K562 (cell line): ENCODE measurements around the gene HBP1. TPM values are rescaled to one million over a fixed set of nuclear protein-coding genes. Genes with fewer than 3 reads are reported as not detected.

Experiments used
- EGR1 ChIP-seq: fragments of 450-650 bp; conservative IDR thresholded peaks from 2 replicates; pipeline ENCODE4 v1.6.1; 2017; ENCODE audit warnings: mild to moderate bottlenecking
- KAT7 ChIP-seq: sonication (generic); formaldehyde crosslinking; IDR thresholded peaks from 2 replicates; pipeline ENCODE4 v1.8.0; 2022; ENCODE audit warnings: missing genetic modification reagents, mild to moderate bottlenecking, borderline replicate concordance
- MAZ ChIP-seq, 2 experiments: fragments of 450-650 bp in 1 of 2; sonication (generic) in 1 of 2; formaldehyde crosslinking; IDR thresholded peaks in 1 of 2; conservative IDR thresholded peaks in 1 of 2; 2 replicates each; pipeline versions ENCODE4 v1.4.0 to v1.5.0; 2020; ENCODE audit warnings: mild to moderate bottlenecking in 1 of 2, missing genetic modification reagents in 1 of 2
- MCM2 ChIP-seq: fragments of 450-650 bp; IDR thresholded peaks from 2 replicates; pipeline ENCODE4 v1.6.1; 2017; ENCODE audit warnings: low read depth, mild to moderate bottlenecking
- PHB ChIP-seq: fragments of 250-450 bp; sonication (Bioruptor Pico); IDR thresholded peaks from 2 replicates; pipeline ENCODE4 v1.5.0; 2021
- SREBF1 ChIP-seq: fragments of 150-350 bp; IDR thresholded peaks from 2 replicates; pipeline ENCODE4 v1.6.1; 2014; ENCODE audit warnings: antibody characterized with exemption, low read depth, low read length, borderline replicate concordance
- TCFL5 ChIP-seq: fragments of 250-450 bp; sonication (Bioruptor Pico); conservative IDR thresholded peaks from 2 replicates; pipeline ENCODE4 v1.6.1; 2021; ENCODE audit warnings: mild to moderate bottlenecking, moderate library complexity, matching md5 sums
- ZNF431 ChIP-seq: sonication (generic); formaldehyde crosslinking; IDR thresholded peaks from 2 replicates; pipeline ENCODE4 v1.8.0; 2022; ENCODE audit warnings: mild to moderate bottlenecking, missing genetic modification reagents
- polyA plus RNA-seq, 8 experiments: library from polyadenylated mRNA; depleted of rRNA in 4 of 8; stranded (reverse) in 5 of 8; unstranded in 3 of 8; fragments of >200 nt; fragmentation: Nextera tagmentation in 2 of 8; fragmentation: Illumina TruSeq in 1 of 8; extraction: Ambion mirVana in 2 of 8; extraction: Trizol in 1 of 8; gene quantifications; 2 replicates each; pipeline versions ENCODE4 v1.2.1 to v1.2.3, GENCODE V29; 2011 to 2014; ENCODE audit warnings: inconsistent platforms in 1 of 8, missing spikeins in 1 of 8
- total RNA-seq, 7 experiments: library from RNA; depleted of rRNA in 6 of 7; stranded (reverse); fragments of >200 nt in 6 of 7; fragmentation: Illumina TruSeq in 2 of 7; extraction: Trizol in 2 of 7; gene quantifications; 2 replicates each; pipeline versions ENCODE4 v1.2.1 to v1.2.3, GENCODE V29; 2011 to 2021; ENCODE audit warnings: low replicate concordance in 1 of 7
- TF ChIP-seq, protein P1 (sequence below), 2 experiments: fragments of 450-650 bp; formaldehyde crosslinking in 1 of 2; IDR thresholded peaks; 2 replicates each; pipeline versions ENCODE4 v1.4.0 to v1.6.1; 2014 to 2020; ENCODE audit warnings: mild to moderate bottlenecking in 2 of 2, borderline replicate concordance in 1 of 2, low read depth in 1 of 2
- TF ChIP-seq, protein P2 (sequence below), 3 experiments: IDR thresholded peaks in 2 of 3; conservative IDR thresholded peaks in 1 of 3; 2 replicates each; pipeline ENCODE4 v1.5.1; 2011 to 2012; ENCODE audit warnings: low read length in 3 of 3, mild to moderate bottlenecking in 3 of 3, control low read depth in 2 of 3, improper control_type of control experiment in 1 of 3, inconsistent platforms in 1 of 3, low read depth in 1 of 3, mixed read lengths in 1 of 3, moderate library complexity in 1 of 3; ENCODE audit not compliant: insufficient read depth in 2 of 3
- TF ChIP-seq, protein P3 (sequence below): fragments of 150-350 bp; conservative IDR thresholded peaks from 2 replicates; pipeline ENCODE4 v1.6.1; 2014; ENCODE audit warnings: low read length

Gene HBP1
- total and polyA plus RNA-seq, 9 of the 15 experiments (the other 6 are each of a cell fraction or from before 2014, with no cell fraction given), result 18.7 to 59.9 (median 27.0) TPM

DNA sequence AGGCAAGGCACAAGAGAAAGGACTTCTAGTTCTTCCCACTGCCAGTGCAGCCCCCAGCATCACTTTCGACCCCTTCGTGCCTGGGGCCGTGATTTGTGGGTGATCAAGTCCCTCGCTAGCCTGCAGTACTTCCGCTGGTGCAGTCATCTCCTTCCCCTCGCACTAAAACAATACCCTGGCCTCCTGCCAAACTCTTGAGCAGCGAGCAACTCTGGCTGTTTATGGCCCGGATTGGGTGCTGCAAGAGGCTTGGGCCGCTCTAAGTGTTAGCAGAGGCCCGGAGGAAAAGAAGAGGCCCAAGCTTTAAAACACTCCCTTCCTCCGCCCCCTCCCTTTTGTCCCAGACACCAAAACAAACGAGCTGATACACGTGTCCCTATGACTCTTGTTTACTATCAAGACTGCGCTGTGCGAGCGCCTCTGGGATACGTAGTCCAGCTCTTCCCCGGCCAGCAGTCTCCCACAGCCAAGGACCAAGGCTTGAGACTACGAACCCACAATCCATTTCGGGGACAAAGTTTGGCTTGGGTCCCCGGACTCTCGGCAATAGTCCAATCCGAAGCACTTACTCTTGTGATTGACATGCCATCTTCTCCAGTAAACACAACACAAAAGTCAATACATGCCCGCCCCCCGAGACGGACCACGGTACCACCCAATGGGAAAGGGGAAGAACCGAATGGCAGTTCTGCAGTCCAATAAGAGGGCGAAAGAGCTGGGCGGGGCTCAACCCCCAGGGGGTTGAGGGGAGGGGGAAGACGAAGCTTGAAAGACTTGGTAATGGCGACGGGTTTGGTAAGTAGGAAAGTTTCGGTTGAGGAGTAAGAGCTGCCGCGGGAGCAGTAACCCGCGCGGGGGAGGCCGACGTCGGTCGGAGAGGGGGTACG is at the start of gene HBP1 (continued):
- TF ChIP-seq MAZ (CRISPR knock-in tag; conservative IDR thresholded peaks at IDR 0.05 in 1 of 2, IDR thresholded peaks at IDR 0.05 in 1 of 2) (peak; percentile 76 to 95; a peak in 3 of 4 replicates), PHB (CRISPR knock-in tag) (peak; percentile 81; the same call in 1 of the 2 replicates), KAT7 (CRISPR knock-in tag) (peak; percentile 97; the same call in 1 of the 2 replicates), SREBF1 (peak; percentile 58; the same call in 1 of the 2 replicates), ZNF431 (CRISPR knock-in tag) (no peak), TCFL5 (no peak), MCM2 (no peak), EGR1 (peak; percentile 56)
- TF ChIP-seq, protein P1, sequence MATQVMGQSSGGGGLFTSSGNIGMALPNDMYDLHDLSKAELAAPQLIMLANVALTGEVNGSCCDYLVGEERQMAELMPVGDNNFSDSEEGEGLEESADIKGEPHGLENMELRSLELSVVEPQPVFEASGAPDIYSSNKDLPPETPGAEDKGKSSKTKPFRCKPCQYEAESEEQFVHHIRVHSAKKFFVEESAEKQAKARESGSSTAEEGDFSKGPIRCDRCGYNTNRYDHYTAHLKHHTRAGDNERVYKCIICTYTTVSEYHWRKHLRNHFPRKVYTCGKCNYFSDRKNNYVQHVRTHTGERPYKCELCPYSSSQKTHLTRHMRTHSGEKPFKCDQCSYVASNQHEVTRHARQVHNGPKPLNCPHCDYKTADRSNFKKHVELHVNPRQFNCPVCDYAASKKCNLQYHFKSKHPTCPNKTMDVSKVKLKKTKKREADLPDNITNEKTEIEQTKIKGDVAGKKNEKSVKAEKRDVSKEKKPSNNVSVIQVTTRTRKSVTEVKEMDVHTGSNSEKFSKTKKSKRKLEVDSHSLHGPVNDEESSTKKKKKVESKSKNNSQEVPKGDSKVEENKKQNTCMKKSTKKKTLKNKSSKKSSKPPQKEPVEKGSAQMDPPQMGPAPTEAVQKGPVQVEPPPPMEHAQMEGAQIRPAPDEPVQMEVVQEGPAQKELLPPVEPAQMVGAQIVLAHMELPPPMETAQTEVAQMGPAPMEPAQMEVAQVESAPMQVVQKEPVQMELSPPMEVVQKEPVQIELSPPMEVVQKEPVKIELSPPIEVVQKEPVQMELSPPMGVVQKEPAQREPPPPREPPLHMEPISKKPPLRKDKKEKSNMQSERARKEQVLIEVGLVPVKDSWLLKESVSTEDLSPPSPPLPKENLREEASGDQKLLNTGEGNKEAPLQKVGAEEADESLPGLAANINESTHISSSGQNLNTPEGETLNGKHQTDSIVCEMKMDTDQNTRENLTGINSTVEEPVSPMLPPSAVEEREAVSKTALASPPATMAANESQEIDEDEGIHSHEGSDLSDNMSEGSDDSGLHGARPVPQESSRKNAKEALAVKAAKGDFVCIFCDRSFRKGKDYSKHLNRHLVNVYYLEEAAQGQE (IDR thresholded peaks at IDR 0.05; ENCODE audit: borderline replicate concordance), result no peak
- TF ChIP-seq, protein P1 (CRISPR knock-in tag; IDR thresholded peaks at IDR 0.05; ENCODE audit: low read depth), result 0 out of 2 replicates have a peak, but pooled peaks have one; percentile 52
- TF ChIP-seq, protein P2, sequence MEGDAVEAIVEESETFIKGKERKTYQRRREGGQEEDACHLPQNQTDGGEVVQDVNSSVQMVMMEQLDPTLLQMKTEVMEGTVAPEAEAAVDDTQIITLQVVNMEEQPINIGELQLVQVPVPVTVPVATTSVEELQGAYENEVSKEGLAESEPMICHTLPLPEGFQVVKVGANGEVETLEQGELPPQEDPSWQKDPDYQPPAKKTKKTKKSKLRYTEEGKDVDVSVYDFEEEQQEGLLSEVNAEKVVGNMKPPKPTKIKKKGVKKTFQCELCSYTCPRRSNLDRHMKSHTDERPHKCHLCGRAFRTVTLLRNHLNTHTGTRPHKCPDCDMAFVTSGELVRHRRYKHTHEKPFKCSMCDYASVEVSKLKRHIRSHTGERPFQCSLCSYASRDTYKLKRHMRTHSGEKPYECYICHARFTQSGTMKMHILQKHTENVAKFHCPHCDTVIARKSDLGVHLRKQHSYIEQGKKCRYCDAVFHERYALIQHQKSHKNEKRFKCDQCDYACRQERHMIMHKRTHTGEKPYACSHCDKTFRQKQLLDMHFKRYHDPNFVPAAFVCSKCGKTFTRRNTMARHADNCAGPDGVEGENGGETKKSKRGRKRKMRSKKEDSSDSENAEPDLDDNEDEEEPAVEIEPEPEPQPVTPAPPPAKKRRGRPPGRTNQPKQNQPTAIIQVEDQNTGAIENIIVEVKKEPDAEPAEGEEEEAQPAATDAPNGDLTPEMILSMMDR (IDR thresholded peaks at IDR 0.05 in 2 of 3, conservative IDR thresholded peaks at IDR 0.05 in 1 of 3; ENCODE audit: insufficient read depth in 2 of 3, low read depth in 1 of 3, low read length in 3 of 3), result 0 out of 6 replicates have a peak, but pooled peaks of 1 of the 3 experiments have one; percentile 10
- TF ChIP-seq, protein P3, sequence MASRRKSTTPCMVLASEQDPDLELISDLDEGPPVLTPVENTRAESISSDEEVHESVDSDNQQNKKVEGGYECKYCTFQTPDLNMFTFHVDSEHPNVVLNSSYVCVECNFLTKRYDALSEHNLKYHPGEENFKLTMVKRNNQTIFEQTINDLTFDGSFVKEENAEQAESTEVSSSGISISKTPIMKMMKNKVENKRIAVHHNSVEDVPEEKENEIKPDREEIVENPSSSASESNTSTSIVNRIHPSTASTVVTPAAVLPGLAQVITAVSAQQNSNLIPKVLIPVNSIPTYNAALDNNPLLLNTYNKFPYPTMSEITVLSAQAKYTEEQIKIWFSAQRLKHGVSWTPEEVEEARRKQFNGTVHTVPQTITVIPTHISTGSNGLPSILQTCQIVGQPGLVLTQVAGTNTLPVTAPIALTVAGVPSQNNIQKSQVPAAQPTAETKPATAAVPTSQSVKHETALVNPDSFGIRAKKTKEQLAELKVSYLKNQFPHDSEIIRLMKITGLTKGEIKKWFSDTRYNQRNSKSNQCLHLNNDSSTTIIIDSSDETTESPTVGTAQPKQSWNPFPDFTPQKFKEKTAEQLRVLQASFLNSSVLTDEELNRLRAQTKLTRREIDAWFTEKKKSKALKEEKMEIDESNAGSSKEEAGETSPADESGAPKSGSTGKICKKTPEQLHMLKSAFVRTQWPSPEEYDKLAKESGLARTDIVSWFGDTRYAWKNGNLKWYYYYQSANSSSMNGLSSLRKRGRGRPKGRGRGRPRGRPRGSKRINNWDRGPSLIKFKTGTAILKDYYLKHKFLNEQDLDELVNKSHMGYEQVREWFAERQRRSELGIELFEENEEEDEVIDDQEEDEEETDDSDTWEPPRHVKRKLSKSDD, result no peak
